Suprapubic skin (tissue), 4 donors: ENCODE measurements around the gene PRSS8.

Source experiments
- EP300 ChIP-seq: sonication (generic); formaldehyde crosslinking; IDR thresholded peaks from one replicate; pipeline ENCODE4 v1.6.1; 2017; ENCODE audit warnings: antibody characterized with exemption
- POLR2A ChIP-seq, 2 donors: fragments of 450-650 bp; IDR thresholded peaks; one replicate each; pipeline ENCODE4 v1.6.1; 2017; ENCODE audit warnings: antibody characterized with exemption in 2 of 2, mild to moderate bottlenecking in 2 of 2, moderate library complexity in 2 of 2
- POLR2AphosphoS5 ChIP-seq, 3 donors: sonication (generic); formaldehyde crosslinking; IDR thresholded peaks; one replicate each; pipeline ENCODE4 v1.6.1; 2017; ENCODE audit warnings: antibody characterized with exemption in 3 of 3
- TF ChIP-seq, protein P1 (sequence below), 2 donors: fragments of 200-600 bp in 1 of 2; fragments of 450-650 bp in 1 of 2; sonication (generic) in 1 of 2; IDR thresholded peaks; one replicate each; pipeline ENCODE4 v1.5.1; 2016 to 2019; ENCODE audit warnings: antibody characterized with exemption in 2 of 2, mild to moderate bottlenecking in 1 of 2, moderate library complexity in 1 of 2

DNA sequence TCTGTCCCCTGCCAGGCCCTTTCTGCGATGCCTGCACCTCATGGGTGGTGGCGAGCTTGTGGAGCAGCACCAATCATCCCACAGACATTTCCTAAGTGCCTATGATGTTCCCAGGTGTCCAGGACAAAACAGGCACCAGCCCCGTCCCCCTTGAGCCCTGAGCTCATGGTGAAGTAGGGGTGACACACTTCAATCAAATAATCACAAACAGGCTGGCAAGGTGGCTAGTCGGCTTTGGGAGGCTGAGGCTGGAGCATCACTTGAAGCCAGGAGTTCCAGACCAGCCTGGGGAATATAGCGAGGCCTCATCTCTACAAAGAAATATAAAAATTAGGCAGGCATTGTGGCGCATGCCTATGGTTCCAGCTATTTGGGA is 748 bp upstream of the PRSS8 start:
- TF ChIP-seq, protein P1, sequence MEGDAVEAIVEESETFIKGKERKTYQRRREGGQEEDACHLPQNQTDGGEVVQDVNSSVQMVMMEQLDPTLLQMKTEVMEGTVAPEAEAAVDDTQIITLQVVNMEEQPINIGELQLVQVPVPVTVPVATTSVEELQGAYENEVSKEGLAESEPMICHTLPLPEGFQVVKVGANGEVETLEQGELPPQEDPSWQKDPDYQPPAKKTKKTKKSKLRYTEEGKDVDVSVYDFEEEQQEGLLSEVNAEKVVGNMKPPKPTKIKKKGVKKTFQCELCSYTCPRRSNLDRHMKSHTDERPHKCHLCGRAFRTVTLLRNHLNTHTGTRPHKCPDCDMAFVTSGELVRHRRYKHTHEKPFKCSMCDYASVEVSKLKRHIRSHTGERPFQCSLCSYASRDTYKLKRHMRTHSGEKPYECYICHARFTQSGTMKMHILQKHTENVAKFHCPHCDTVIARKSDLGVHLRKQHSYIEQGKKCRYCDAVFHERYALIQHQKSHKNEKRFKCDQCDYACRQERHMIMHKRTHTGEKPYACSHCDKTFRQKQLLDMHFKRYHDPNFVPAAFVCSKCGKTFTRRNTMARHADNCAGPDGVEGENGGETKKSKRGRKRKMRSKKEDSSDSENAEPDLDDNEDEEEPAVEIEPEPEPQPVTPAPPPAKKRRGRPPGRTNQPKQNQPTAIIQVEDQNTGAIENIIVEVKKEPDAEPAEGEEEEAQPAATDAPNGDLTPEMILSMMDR (IDR thresholded peaks at IDR 0.05) = no peak
- TF ChIP-seq POLR2A (IDR thresholded peaks at IDR 0.05) = no peak
- no peak for TF ChIP-seq EP300
- no peak for TF ChIP-seq POLR2AphosphoS5 (IDR thresholded peaks at IDR 0.05)
